Measurements from ENCODE around the gene TSPYL2. TPM values are rescaled to one million over a fixed set of nuclear protein-coding genes. Genes with fewer than 3 reads are reported as not detected.

The TSPYL2 gene
- total and polyA plus RNA-seq, 2 of the 8 experiments (the other 6 are each of a cell fraction or from before 2014, with no cell fraction given), result 13.4 to 13.7 TPM

GRCh38 chrX:53128097-53128749 is 46.1 kb downstream of the TSPYL2 start (continued):
- no peak for TF ChIP-seq GABPA (IDR thresholded peaks at IDR 0.05; ENCODE audit: borderline replicate concordance, insufficient read depth, low read length)
- TF ChIP-seq RNF2 (IDR thresholded peaks at IDR 0.05; ENCODE audit: borderline replicate concordance, low read depth, low read length, missing control alignments, poor library complexity, severe bottlenecking), result no peak
